ENCODE results near the gene PIP5K1A.
"Not testable (repeated sequence)": the region's sequence is repeated elsewhere in the genome, so short reads cannot be mapped to it uniquely, and the experiment has no call there.

PIP5K1A gene

GRCh38 chr1:151198254-151199127 lies at the start of gene PIP5K1A:
Gene PIP5K1A, plus strand, starts transcription at chr1:151198552. Its CDS starts 445 bp downstream, at chr1:151198997.
- peak; percentile 99 for DNase-seq

GRCh38 chr1:151156515-151156819 lies 41.9 kb upstream of the PIP5K1A start, which contains the start of gene TNFAIP8L2:
Gene TNFAIP8L2, plus strand, starts transcription at chr1:151156649. Its CDS starts 2,049 bp downstream, at chr1:151158698.
- DNase-seq, result no peak

GRCh38 chr1:151157067-151157531 lies 41.3 kb upstream of the PIP5K1A start:
- DNase-seq, result no peak

- no peak for DNase-seq
Observed at GRCh38 chr1:151158326-151158725, 40.0 kb upstream of the PIP5K1A start.

GRCh38 chr1:151158751-151159251 lies 39.6 kb upstream of the PIP5K1A start:
- no peak for DNase-seq

GRCh38 chr1:151159373-151159772 lies 39.0 kb upstream of the PIP5K1A start:
- no peak for DNase-seq

- DNase-seq, result no peak
Observed at GRCh38 chr1:151164732-151165280, 33.5 kb upstream of the PIP5K1A start.

GRCh38 chr1:151165281-151165737 lies 33.0 kb upstream of the PIP5K1A start:
- peak; percentile 56 for DNase-seq

- DNase-seq, result peak; percentile 99
Observed at GRCh38 chr1:151165738-151166504, 32.4 kb upstream of the PIP5K1A start, which contains the start of the genes LYSMD1 and SCNM1. Gene LYSMD1, minus strand, starts transcription at chr1:151165902. Its CDS starts 644 bp downstream, at chr1:151165258. Gene SCNM1, plus strand, starts transcription at chr1:151166144. Its CDS starts 9 bp downstream, at chr1:151166153.

GRCh38 chr1:151166505-151166956 lies 31.8 kb upstream of the PIP5K1A start:
- peak; percentile 67 for DNase-seq

GRCh38 chr1:151167116-151167515 lies 31.2 kb upstream of the PIP5K1A start:
- DNase-seq, result no peak

- DNase-seq, result no peak
Observed at GRCh38 chr1:151171190-151171589, 27.2 kb upstream of the PIP5K1A start.

- DNase-seq, result no peak
Observed at GRCh38 chr1:151175041-151175741, 23.2 kb upstream of the PIP5K1A start.

GRCh38 chr1:151175863-151176262 lies 22.5 kb upstream of the PIP5K1A start, which contains the start of gene TMOD4:
Gene TMOD4, minus strand, starts transcription at chr1:151175981. Its CDS starts 1,106 bp downstream, at chr1:151174875.
- no peak for DNase-seq

- no peak for DNase-seq
Observed at GRCh38 chr1:151176514-151177045, 21.8 kb upstream of the PIP5K1A start.

- DNase-seq, result no peak
Observed at GRCh38 chr1:151184211-151184610, 14.1 kb upstream of the PIP5K1A start.

GRCh38 chr1:151187205-151187604 lies 11.1 kb upstream of the PIP5K1A start:
- no peak for DNase-seq

- not testable (repeated sequence) for DNase-seq
Observed at GRCh38 chr1:151188667-151189066, 9.7 kb upstream of the PIP5K1A start.

GRCh38 chr1:151189637-151190445 lies 8.5 kb upstream of the PIP5K1A start, which contains the start of gene VPS72:
Gene VPS72, minus strand, starts transcription at chr1:151190197. Its CDS starts 76 bp downstream, at chr1:151190121.
- peak; percentile 87 for DNase-seq

- no peak for DNase-seq
Observed at GRCh38 chr1:151192047-151192446, 6.3 kb upstream of the PIP5K1A start.

- no peak for DNase-seq
Observed at GRCh38 chr1:151193304-151193703, 5.0 kb upstream of the PIP5K1A start.
